ENCODE measurements around the gene CAV3.

- TF ChIP-seq CTCF (IDR thresholded peaks at IDR 0.05) (no peak), POLR2A (IDR thresholded peaks at IDR 0.05) (no peak)
These were observed 28.0 kb upstream of the CAV3 start for GRCh38 chr3:8705575-8705974.
